ENCODE measurements around the gene C17orf78. TPM values are rescaled to one million over a fixed set of nuclear protein-coding genes. Genes with fewer than 3 reads are reported as not detected.

The C17orf78 gene
- total RNA-seq, 1 donor from 2014 or later: not detected

- Mint-ChIP-seq H3K27me3 (ENCODE audit: low read depth) (no peaks in the 10 kb centered on the region), H3K4me3 (ENCODE audit: unreplicated experiment) (no peak overlapping the region), H3K9me3 (ENCODE audit: low read depth) (no peaks in the 10 kb centered on the region), H3K27ac (ENCODE audit: unreplicated experiment) (no peak overlapping the region), H3K36me3 (ENCODE audit: low read depth) (peaks cover 14% of the 10 kb centered on the region), H3K4me1 (ENCODE audit: low read depth) (no peaks in the 10 kb centered on the region)
- no peak for TF ChIP-seq CTCF (IDR thresholded peaks at IDR 0.05)
- DNase-seq (ENCODE audit: low spot score): no peak
Measured at GRCh38 chr17:37422971-37423625, 47.3 kb downstream of the C17orf78 start.

- no peak for DNase-seq (ENCODE audit: low spot score)
Measured at GRCh38 chr17:37425268-37425667, 49.5 kb downstream of the C17orf78 start.

GRCh38 chr17:37429039-37429438 lies 53.3 kb downstream of the C17orf78 start:
- no peak overlapping the region for H3K27ac Mint-ChIP-seq (ENCODE audit: unreplicated experiment)
- peaks cover 15% of the 10 kb centered on the region for H3K36me3 Mint-ChIP-seq (ENCODE audit: low read depth)
- peaks cover 15% of the 10 kb centered on the region for H3K4me1 Mint-ChIP-seq (ENCODE audit: low read depth)
- no peaks in the 10 kb centered on the region for H3K9me3 Mint-ChIP-seq (ENCODE audit: low read depth)
- no peak for TF ChIP-seq CTCF (IDR thresholded peaks at IDR 0.05)
- no peak overlapping the region for H3K4me3 Mint-ChIP-seq (ENCODE audit: unreplicated experiment)
- H3K27me3 Mint-ChIP-seq (ENCODE audit: low read depth): no peaks in the 10 kb centered on the region
- DNase-seq (ENCODE audit: low spot score): no peak

More at GRCh38 chr17:37425268-37425667, 49.5 kb downstream of the C17orf78 start:
- H3K9me3 Mint-ChIP-seq (ENCODE audit: low read depth): no peaks in the 10 kb centered on the region
- H3K36me3 Mint-ChIP-seq (ENCODE audit: low read depth): peaks cover 14% of the 10 kb centered on the region
- H3K27me3 Mint-ChIP-seq (ENCODE audit: low read depth): no peaks in the 10 kb centered on the region
- H3K27ac Mint-ChIP-seq (ENCODE audit: unreplicated experiment): no peak overlapping the region
- no peak overlapping the region for H3K4me3 Mint-ChIP-seq (ENCODE audit: unreplicated experiment)
- peaks cover 9% of the 10 kb centered on the region for H3K4me1 Mint-ChIP-seq (ENCODE audit: low read depth)
- no peak for TF ChIP-seq CTCF (IDR thresholded peaks at IDR 0.05)

GRCh38 chr17:37429453-37429852 lies 53.7 kb downstream of the C17orf78 start:
- no peak for DNase-seq (ENCODE audit: low spot score)
- Mint-ChIP-seq H3K4me3 (ENCODE audit: unreplicated experiment) (no peak overlapping the region), H3K27me3 (ENCODE audit: low read depth) (no peaks in the 10 kb centered on the region), H3K36me3 (ENCODE audit: low read depth) (peaks cover 18% of the 10 kb centered on the region), H3K27ac (ENCODE audit: unreplicated experiment) (peak overlapping the region; percentile 81), H3K4me1 (ENCODE audit: low read depth) (peaks cover 15% of the 10 kb centered on the region), H3K9me3 (ENCODE audit: low read depth) (no peaks in the 10 kb centered on the region)
- TF ChIP-seq CTCF (IDR thresholded peaks at IDR 0.05): no peak

- no peak for DNase-seq (ENCODE audit: low spot score)
- Mint-ChIP-seq H3K36me3 (ENCODE audit: low read depth) (peaks cover 15% of the 10 kb centered on the region), H3K4me3 (ENCODE audit: unreplicated experiment) (no peak overlapping the region)
Measured at GRCh38 chr17:37430051-37430627, 54.4 kb downstream of the C17orf78 start.

More at GRCh38 chr17:37430051-37430627, 54.4 kb downstream of the C17orf78 start:
- Mint-ChIP-seq H3K4me1 (ENCODE audit: low read depth) (peaks cover 15% of the 10 kb centered on the region), H3K27me3 (ENCODE audit: low read depth) (no peaks in the 10 kb centered on the region), H3K27ac (ENCODE audit: unreplicated experiment) (peak overlapping the region; percentile 81), H3K9me3 (ENCODE audit: low read depth) (no peaks in the 10 kb centered on the region)
- TF ChIP-seq CTCF (IDR thresholded peaks at IDR 0.05): no peak

Measured in chondrocyte (in vitro differentiated cells).